Endometrial microvascular endothelial cells (primary cell): Measurements from ENCODE around the gene TOX4. TPM values are rescaled to one million over a fixed set of nuclear protein-coding genes. Genes with fewer than 3 reads are reported as not detected.

ENCODE experiments used
- in situ Hi-C: cut with HindIII; loops from 2 replicates; pipeline ENCODE4 v1.10.0; 2017; ENCODE audit warnings: low sequenced_read_pairs, low pct_unique_long_range_greater_than_20kb; ENCODE audit errors: inconsistent ontology term
- total RNA-seq: library from RNA; depleted of rRNA; stranded (reverse); fragments of >200 nt; gene quantifications from one replicate; pipeline ENCODE4 v1.2.3, GENCODE V29; 2015; ENCODE audit errors: inconsistent ontology term

The TOX4 gene
- total RNA-seq, 1 donor from 2014 or later: 37.4 TPM

DNA sequence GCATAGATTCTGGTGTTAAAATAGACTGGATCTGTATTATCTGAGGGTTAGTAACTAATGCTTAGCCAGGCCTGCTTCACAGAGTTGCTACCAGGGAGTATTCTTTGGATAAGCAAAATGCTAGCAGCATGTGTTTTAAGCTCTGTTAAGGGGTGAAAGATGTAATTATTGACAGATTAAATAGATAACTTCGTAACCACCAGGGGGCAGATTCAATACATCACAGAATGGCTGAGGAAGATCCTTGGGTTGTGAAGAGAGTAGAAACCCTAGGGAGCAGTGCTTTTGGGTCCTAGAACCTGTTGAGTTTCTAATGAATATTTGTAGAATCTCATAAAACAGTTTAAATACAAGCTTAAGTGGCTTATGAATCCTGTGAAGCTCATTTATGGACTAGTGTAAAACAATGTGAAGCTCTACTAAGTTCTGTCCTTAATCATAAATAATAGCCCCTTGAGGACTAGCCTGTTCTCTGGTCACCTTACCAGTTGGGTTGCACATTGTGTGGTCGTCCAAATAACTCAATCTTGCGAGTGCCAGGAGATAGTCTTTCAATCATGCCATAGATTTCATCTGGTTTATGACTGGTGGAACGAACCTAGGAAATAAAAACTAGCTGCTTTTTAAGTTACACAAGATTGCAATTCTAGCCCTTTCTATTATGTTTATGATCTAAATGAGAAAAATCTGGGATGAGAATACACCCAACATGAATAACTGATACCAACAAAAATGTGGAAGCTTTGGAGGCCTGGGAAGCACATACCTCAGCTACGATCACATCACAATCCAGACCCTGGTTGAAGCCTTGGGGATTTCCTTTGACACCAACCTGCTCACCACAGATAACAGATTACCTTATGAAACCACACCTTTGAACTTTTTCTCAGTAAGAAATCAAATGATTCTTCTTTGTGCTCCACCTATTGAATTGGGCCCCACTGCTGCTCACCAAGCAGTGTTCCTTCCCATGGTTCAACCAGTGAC lies 21.8 kb downstream of the TOX4 start:
- in situ Hi-C loops: no loop called here

DNA sequence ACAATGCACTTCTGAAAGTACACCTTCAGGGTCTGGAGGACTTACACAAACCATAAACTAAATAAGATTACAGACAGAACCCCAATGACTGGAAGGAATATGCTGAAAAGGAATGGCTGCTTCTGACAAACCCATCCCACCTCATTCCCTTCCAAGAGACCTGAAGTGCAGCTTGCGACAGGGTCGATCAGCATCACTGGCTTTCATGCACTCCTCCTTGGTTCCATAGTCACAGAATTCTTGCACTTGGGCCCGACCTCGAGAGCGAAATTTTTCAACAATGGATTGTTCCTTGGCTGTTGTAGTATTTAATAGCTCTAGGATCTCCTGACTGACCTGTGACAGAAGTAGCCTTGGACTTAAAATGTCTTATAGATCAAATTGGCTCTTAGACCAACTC lies 24.6 kb downstream of the TOX4 start:
- in situ Hi-C loops: no loop called here

DNA sequence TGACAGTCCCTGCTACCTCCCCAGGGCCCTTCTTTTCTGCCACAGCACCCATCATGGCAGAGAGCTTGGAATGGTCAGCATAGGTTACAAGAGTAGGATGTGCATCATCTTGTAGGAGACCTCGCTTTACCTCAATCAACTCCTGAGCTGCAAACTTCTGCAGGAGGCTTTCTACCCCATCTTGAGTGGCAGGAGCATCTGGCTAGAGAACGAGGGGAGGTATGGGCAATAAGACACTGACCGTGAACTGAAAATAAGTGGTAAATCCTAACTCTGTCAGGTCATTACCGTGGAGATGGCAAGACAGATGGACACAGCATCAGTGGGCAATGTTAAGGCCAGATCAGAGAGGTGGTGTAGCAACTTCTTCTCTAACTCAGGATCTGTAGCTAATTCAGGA lies 26.4 kb downstream of the TOX4 start:
- in situ Hi-C loops: no loop called here

DNA sequence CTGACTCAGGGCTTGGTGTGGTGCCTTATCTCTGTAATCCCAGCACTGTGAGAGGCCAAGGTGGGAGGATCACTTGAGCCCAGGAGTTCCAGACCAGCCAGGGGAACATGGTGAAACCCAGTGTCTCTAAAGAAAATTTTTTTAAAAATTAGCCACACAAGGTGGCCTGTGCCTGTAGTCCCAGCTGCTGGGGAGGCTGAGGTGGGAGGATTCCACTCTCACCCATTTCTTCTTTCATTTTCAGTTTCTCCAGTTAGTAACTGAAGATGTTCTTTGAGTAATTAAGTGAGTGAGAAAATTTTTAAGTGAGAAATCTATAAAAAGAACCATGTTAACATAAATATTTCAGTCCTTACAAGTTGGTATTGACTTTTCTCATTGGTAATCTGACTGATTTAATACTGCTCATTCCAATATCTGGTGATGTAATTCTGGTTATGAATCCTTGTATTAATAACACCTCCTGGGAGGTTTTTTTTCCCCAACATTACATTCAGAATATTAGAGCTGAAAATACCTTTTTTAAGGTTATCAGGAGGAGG lies 28.1 kb downstream of the TOX4 start:
- in situ Hi-C loops: no loop called here

DNA sequence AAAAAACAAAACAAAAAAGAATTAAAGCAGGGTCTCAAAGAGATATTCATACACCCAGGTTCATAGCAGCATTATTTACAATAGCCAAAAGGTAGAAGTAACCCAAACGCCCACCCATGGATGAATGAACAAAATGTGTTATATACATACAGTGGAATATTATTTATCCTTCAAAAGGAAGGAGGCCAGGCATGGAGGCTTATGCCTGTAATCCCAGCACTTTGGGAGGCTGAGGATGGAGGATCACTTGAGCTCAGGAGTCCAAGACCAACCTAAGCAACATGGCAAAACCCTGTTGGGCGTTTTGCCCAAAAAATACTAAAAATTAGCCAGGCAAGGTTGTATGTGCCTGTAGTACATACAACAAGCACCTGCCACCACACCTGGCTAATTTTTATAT lies 29.6 kb downstream of the TOX4 start:
- in situ Hi-C loops: no loop called here

DNA sequence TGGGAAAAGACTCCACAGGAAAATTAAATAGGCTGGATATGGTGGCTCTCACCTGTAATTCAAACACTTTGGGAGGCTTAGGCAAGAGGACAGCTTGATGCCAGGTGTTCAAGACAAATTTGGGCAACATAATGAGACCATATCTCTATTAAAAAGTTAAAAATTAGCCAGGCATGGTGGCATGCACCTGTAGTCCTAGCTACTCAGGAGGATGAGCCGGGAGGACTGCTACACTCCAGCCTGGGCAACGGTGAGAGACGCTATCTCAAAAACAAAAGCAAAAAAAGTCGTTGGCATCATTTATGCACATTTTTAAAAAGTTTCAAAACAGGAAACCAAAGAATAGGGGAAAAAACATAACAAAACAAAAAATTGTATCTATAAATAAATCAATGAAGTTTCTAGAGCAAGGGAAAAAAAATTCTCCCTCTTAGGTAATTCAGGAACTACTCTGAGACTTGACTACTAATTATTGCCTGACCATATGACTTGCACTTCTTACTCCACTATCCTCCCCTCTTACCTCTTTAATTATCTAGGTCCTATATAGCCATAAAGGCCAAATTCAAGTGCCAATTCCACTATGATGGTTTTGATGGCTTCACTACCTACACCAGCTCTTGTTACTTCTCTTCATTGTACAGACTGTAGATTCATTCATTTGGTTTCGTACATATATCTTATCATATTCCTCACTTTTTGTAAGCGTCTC lies 32.6 kb downstream of the TOX4 start:
- in situ Hi-C loops: no loop called here

DNA sequence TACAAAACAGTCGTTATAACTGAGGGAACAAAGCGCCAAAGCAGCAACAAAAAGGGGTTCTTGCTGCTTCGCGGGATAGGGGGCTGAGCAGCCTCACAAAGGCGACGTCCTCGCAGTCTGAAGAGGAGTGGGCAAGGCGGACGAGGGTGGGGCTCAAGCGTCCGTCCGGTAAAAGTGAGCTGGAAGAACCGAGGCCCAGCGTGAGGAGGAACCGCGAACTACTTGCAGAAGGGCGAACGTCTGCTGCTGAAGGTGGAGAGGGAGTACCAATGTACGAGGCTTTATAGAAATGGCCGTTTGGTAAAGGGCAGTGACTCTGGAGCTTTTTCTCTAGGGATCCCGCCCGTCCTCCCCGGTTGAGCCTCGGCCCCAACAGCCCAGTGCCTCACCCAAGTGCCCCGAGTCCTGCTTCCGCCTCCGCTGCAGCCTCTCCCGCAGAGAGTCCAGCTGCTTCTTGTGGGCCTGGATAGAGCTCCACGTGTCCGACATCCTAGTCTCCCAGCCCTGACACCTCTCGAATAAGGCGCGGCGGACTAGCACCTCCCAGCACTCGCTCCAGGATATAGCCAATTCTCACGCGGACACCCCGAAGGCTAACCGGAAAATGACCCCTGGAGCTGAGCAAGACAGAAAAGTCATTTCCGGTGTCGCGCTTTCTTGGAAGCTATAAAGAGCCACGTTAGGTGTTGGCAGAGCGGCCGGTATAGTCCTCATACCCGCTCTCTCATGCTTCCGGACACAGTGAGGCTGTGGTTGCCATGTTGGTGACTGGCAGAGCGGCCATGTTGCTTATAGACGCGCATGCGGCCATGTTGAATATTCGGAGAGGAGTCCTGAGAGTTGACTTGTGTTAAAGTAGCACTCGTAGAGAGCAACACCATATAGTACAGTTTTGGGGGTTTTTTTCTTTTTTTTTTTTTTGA lies 34.0 kb downstream of the TOX4 start, which contains the start of gene METTL3:
Gene METTL3, minus strand, starts transcription at position 606 of the 923 bp plus-strand sequence. Its CDS starts 117 bp downstream, at position 489.
- in situ Hi-C loops: no loop called here

DNA sequence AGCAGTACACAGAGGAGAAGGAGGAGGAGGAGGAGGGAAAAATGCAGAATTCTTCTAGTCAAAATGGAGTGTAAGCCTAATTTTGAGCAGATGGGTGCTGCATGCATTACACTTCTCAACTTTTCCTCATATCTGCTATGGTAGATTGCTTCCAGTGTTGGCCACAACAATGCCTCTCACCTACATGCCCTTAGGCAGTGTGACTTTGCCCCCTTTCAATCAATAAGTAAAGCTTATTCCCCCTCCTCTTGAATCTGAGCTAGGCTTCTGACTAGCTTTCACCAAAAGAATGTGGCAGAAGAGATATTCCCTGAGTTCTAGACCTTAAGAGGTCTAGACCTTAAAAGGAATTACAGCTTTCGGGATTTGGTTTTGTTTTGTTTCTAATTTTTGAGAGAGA lies 37.3 kb downstream of the TOX4 start:
- in situ Hi-C loops: no loop called here

DNA sequence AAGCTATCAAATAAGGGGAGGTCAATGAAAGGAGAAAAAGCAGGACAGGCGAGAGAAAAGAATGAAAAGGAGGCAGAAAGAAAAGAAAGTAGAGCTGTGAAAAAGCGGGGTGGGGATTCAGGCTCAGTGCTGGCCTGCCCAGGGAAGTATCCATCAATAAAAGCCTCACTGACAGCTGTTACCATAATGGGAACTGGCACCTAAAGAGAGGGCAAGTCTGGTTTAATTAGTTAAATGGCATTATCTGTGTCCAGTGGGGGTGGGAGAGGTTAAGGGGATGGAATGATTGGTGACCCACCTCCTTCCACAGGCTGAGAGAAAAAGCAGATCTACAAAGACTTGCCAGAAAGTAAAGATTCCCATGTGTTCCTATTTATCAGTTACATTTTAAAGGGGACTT lies 41.7 kb downstream of the TOX4 start:
- in situ Hi-C loops: no loop called here

DNA sequence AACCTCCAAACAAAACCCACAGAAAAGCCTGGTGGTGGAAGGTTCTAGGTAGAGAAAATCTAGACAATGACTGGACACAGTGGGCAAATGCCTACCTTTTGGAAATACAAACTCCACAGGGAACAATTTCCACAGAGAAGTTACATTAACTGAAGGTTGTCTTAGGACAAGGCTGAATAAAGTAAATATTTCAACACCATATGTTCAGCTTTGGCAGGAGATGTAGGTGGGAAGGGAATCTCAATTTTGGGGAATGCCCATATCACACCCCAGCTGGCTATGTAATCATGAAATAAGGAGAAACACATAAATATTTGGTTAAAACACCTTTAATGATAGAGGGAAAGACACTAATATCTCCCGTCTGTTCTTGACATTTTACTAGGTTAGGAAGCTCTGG lies 43.8 kb downstream of the TOX4 start:
- in situ Hi-C loops: no loop called here

DNA sequence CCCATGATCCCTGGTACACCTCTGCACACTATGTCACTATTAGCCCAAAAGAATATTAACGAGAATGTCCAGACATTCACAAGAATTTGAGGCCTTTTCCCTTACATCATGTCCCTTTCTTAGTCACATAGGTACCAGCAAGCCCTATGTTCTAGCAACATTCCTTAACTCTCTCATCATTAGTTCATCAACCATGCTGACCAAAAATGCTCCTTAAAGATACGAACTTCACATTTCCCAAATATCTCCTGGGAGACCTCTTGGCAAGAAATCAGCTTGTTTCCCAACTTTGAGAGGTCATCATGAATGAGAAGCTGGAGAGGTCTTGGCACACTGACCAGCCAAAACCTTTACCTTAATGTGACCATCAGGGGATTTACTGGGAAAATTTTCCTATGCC lies 44.5 kb downstream of the TOX4 start:
- in situ Hi-C loops: no loop called here

DNA sequence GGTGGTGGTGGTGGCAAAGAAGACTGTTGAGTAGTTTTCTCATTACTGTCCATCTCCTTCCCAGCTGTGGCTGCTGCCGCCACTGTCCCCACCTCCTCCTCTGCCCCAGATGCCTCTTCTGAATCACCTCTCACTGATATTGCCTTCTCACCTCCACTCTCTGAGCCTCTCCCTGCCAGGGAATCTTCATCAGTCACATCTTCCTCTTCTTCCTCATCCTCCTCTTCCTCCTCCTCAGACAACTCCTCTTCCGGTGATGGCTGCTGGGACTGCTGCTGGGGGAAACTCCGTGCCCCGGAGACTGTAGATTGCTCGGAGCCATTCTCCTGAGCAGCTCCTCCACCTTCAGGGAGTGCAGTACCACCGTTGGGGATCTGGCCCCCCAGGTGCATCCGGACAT lies 46.2 kb downstream of the TOX4 start:
- in situ Hi-C loops: no loop called here

DNA sequence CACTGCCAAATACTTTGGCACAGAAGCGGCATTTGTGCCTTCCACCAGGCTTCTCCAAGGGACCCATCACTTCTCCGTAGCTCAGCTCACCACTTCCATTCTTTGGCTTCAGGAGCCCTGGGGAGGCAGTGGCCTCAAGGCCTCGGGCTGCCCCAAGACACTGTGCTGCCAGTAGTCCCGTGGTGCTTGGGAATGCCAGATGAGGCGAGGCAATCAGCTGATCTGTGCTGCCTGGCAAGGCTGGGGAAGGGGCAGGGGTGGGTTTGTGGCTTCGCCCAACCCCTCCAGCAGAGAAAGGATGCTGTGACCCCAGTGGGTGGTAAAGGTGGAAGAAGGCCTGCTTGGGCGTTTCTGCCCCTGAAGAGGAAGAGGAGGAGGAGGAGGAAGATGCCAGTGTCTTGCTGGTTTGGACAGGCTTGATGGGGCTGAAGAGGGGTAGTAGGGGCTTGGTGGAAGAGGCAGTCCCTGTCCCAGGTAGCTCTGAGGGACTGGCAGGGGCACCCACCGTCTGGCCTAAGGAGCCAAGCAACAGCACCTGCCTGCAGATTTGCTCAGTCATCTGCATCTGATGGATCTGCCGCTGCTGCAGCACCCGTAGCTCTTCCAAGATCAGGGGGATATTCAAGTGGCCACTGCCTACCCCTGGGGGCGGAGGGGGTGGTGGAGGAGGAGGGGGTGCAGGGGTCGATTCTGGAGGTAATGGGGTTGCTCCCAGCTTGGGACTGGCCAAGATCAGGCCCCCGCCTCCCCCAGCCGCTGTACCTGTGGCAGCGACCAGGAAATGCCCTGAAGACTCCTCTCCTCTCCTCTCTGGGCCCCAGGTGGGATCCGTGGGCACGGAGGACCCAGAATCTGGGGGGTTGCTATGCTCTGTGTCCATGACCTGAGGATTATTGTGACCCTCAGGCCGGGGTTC lies 47.8 kb downstream of the TOX4 start:
- in situ Hi-C loops: no loop called here

DNA sequence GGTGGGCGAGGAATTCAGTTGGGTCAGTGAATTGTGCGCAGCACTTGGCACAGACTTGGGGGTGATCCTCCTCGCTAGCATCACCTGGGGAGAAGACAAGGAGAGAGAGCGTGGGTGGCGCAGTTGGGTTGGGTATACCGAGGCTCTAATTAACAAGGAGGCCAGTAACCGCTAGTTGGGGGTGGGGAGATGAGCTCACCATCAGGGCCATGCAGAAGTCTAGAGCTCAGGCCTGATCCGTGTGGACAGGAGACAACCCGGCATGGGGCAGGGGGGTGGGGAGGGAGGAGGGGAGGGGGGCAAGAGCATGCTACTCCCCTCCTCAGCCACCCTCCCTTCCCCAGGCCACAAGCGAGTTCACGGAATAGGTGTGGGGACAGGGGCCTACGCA lies 48.6 kb downstream of the TOX4 start:
- in situ Hi-C loops: no loop called here

DNA sequence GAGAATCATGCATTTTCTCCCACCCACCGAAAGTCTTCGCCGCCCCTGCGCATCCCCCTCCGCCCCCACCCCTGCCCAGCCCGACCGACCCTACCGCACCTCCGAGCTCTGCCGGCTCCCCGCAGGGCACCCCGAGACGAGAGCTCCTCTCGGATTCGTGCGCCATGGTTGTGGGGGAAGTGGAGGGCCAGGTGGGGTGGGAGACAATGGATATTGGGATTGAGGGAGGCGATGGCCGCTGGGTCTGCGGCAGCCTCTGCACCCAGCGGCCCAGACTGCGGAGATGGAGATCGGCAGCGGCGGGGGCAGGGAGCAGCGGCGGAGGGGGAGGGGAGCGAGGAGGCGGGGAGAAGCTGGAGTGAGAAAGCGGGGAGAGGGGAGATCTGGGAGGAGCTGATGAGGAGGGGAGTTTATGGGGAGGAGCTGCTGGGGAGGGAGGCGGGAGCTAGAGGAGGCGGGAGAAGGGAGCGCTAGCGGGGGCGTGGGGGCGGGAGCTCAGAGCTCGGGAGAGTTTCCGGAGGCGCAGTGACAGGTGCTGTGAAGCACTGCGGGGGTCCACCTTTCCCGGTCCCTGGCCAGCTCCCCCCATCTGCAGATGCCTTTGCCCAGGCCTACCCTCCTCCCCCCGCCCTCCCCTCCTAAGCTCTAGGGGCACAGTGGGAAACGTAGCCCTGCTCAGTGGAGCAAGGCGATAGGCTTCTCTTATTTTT lies 49.1 kb downstream of the TOX4 start, which contains the start of gene SALL2:
Gene SALL2, minus strand, starts transcription at position 385 of the 710 bp plus-strand sequence. Its CDS starts 219 bp downstream, at position 166.
- in situ Hi-C loops: no loop called here

DNA sequence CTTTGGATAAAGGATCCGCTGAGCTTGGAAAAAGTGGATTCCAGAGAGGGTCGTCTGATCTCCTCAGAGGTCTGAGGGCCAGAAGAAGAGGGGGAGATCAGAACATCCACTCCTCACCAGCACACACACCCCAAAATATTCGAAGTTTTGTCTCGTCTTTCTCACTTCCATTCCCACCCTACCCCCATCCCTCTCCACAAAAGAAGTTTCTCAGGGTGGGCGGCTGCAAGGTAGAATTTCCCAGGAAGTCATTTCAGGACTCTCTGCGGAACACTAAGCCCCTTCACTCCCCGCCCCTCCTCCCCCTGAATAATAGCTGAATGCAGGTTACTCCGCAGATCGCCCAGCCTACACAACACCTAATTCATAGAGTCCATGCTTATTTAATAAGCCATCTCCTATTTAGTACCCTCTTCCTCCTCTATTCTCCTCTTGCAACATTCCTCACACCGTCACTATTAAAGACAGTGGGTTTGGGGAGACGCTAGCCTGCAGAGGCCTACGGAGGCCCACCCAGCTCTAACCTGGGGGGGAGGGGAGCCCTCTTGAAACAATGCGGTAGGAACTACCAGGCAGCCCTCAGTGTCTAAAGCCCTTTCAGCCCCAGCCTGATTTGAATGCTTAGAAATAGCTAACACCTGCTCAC lies 49.8 kb downstream of the TOX4 start:
- in situ Hi-C loops: no loop called here

DNA sequence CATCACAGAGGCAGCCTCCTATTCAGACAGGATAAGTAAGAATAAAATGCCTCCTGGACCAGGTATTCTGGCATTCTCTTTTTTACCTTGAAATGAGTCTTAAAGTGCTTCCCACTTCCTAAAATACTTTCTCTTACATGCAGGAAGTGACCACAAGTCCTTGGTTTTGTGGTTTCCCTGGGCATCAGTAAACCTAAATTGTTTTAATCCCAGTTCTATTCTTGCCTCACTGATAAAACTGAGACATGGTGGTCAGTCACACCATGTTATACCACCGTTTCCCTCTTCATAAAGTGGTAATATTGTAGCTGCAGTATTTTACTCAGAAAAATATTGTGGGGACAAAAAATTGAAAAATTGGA lies 50.3 kb downstream of the TOX4 start:
- in situ Hi-C loops: no loop called here
